Measurements from ENCODE around the gene KLHL17. TPM values are rescaled to one million over a fixed set of nuclear protein-coding genes. Genes with fewer than 3 reads are reported as not detected.

Gene KLHL17
- total RNA-seq, 1 experiment from 2014 or later: 66.9 TPM

DNA sequence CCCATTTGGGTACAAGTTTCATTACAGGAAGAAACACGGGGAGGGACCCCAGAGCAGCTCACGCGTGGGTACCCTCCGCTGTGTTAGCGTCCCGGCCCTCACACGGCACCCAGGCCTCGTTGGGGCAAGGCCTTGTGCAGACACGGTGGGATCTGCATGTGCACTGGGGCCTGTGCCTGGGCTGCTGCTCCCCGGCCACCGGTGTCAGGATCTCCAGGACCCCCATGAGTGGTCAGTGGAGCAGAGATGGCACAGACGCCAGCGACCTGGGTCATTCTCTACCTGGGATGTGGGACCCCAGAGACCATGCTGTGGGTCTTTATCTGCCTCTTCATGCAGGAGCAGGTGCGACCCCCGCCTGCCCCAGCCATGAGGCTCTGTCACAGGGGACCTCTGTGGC is 42.0 kb upstream of the KLHL17 start (continued):
- TF ChIP-seq, protein P1, sequence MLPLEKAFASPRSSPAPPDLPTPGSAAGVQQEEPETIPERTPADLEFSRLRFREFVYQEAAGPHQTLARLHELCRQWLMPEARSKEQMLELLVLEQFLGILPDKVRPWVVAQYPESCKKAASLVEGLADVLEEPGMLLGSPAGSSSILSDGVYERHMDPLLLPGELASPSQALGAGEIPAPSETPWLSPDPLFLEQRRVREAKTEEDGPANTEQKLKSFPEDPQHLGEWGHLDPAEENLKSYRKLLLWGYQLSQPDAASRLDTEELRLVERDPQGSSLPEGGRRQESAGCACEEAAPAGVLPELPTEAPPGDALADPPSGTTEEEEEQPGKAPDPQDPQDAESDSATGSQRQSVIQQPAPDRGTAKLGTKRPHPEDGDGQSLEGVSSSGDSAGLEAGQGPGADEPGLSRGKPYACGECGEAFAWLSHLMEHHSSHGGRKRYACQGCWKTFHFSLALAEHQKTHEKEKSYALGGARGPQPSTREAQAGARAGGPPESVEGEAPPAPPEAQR (CRISPR knock-in tag; IDR thresholded peaks at IDR 0.05): no peak

- Mint-ChIP-seq H3K4me3 (no peak overlapping the region), H3K27me3 (ENCODE audit: low read depth) (peaks cover 91% of the 10 kb centered on the region), H3K27ac (no peak overlapping the region), H3K36me3 (no peaks in the 10 kb centered on the region), H3K9me3 (no peaks in the 10 kb centered on the region), H3K4me1 (peaks cover 16% of the 10 kb centered on the region)
- no peak for TF ChIP-seq E2F5 (CRISPR knock-in tag; IDR thresholded peaks at IDR 0.05)
- no peak for TF ChIP-seq KAT7 (CRISPR knock-in tag; IDR thresholded peaks at IDR 0.05; ENCODE audit: borderline replicate concordance)
- no peak for TF ChIP-seq ATF1 (CRISPR knock-in tag; IDR thresholded peaks at IDR 0.05)
- TF ChIP-seq, protein P2, sequence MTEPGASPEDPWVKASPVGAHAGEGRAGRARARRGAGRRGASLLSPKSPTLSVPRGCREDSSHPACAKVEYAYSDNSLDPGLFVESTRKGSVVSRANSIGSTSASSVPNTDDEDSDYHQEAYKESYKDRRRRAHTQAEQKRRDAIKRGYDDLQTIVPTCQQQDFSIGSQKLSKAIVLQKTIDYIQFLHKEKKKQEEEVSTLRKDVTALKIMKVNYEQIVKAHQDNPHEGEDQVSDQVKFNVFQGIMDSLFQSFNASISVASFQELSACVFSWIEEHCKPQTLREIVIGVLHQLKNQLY (CRISPR knock-in tag; IDR thresholded peaks at IDR 0.05): no peak
- TF ChIP-seq, protein P3, sequence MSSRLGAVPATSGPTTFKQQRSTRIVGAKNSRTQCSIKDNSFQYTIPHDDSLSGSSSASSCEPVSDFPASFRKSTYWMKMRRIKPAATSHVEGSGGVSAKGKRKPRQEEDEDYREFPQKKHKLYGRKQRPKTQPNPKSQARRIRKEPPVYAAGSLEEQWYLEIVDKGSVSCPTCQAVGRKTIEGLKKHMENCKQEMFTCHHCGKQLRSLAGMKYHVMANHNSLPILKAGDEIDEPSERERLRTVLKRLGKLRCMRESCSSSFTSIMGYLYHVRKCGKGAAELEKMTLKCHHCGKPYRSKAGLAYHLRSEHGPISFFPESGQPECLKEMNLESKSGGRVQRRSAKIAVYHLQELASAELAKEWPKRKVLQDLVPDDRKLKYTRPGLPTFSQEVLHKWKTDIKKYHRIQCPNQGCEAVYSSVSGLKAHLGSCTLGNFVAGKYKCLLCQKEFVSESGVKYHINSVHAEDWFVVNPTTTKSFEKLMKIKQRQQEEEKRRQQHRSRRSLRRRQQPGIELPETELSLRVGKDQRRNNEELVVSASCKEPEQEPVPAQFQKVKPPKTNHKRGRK (CRISPR knock-in tag; IDR thresholded peaks at IDR 0.05; ENCODE audit: borderline replicate concordance): no peak
- no peak for TF ChIP-seq TEAD1 (CRISPR knock-in tag; IDR thresholded peaks at IDR 0.05)
- TF ChIP-seq ZNF416 (CRISPR knock-in tag; IDR thresholded peaks at IDR 0.05): no peak
- TF ChIP-seq, protein P4, sequence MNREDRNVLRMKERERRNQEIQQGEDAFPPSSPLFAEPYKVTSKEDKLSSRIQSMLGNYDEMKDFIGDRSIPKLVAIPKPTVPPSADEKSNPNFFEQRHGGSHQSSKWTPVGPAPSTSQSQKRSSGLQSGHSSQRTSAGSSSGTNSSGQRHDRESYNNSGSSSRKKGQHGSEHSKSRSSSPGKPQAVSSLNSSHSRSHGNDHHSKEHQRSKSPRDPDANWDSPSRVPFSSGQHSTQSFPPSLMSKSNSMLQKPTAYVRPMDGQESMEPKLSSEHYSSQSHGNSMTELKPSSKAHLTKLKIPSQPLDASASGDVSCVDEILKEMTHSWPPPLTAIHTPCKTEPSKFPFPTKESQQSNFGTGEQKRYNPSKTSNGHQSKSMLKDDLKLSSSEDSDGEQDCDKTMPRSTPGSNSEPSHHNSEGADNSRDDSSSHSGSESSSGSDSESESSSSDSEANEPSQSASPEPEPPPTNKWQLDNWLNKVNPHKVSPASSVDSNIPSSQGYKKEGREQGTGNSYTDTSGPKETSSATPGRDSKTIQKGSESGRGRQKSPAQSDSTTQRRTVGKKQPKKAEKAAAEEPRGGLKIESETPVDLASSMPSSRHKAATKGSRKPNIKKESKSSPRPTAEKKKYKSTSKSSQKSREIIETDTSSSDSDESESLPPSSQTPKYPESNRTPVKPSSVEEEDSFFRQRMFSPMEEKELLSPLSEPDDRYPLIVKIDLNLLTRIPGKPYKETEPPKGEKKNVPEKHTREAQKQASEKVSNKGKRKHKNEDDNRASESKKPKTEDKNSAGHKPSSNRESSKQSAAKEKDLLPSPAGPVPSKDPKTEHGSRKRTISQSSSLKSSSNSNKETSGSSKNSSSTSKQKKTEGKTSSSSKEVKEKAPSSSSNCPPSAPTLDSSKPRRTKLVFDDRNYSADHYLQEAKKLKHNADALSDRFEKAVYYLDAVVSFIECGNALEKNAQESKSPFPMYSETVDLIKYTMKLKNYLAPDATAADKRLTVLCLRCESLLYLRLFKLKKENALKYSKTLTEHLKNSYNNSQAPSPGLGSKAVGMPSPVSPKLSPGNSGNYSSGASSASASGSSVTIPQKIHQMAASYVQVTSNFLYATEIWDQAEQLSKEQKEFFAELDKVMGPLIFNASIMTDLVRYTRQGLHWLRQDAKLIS (CRISPR knock-in tag; IDR thresholded peaks at IDR 0.05; ENCODE audit: borderline replicate concordance): no peak
- TF ChIP-seq, protein P1 (CRISPR knock-in tag; IDR thresholded peaks at IDR 0.05): no peak
- CTCF ChIA-PET: interaction anchor here (1.0 to 3.7 kb wide), 2 partner anchors 14 to 19 kb away, joined by 3 to 27 read pairs; no protein-coding TSS in a partner anchor
- ATAC-seq (no peak), DNase-seq (ENCODE audit: low spot score) (no peak)
- POLR2A ChIA-PET: no interaction called here
These were observed 41.5 kb upstream of the KLHL17 start for GRCh38 chr1:918843-919242.

DNA sequence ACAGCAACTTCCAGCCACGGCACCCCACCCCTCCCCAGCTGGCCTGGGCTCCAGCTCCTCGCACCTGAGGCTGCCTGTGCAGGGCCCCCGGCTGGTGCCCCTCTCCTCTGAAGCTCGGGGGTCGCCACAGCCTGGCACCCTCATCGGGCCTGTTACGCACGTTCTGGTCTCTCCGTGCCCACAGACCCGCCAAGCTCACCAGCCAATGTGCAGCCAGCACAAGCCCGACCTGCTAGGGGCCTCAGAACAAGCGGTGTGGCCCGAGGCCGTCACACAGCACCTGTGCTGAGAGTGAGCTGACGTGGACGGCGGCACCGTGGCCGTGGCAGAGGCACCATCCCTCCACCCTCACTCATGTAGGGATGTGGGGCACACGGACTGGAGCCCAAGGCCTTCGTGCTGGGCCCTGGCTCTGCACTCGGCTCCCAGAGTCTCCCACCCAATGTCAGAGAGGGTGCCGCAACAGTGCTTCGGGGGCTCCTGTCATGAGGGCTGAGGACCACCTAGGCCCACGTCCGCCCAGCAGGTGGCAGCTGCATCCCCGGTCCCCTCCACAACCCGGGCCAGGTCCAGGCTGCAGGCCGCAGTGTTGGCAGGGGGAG is 41.0 kb upstream of the KLHL17 start:
- TF ChIP-seq KAT7 (CRISPR knock-in tag; IDR thresholded peaks at IDR 0.05; ENCODE audit: borderline replicate concordance) (no peak), ZNF671 (CRISPR knock-in tag; IDR thresholded peaks at IDR 0.05) (no peak), NR2C2 (CRISPR knock-in tag; IDR thresholded peaks at IDR 0.05) (no peak)
- Mint-ChIP-seq H3K36me3 (no peaks in the 10 kb centered on the region), H3K27ac (no peak overlapping the region), H3K9me3 (no peaks in the 10 kb centered on the region), H3K4me1 (peaks cover 16% of the 10 kb centered on the region), H3K27me3 (ENCODE audit: low read depth) (peaks cover 85% of the 10 kb centered on the region), H3K4me3 (no peak overlapping the region)
- CTCF ChIA-PET: interaction anchor here (1.0 to 3.7 kb wide), 3 partner anchors 11 to 18 kb away, joined by 3 to 27 read pairs (median 7); no protein-coding TSS in a partner anchor
- no peak for DNase-seq (ENCODE audit: low spot score)
- ATAC-seq: no peak
- POLR2A ChIA-PET: no interaction called here
